ENCODE measurements around the gene RASSF8. TPM values are rescaled to one million over a fixed set of nuclear protein-coding genes. Genes with fewer than 3 reads are reported as not detected.

RASSF8 gene
- total RNA-seq, 1 experiment from 2014 or later = 41.7 TPM

GRCh38 chr12:26125400-26126339 lies 167.2 kb downstream of the RASSF8 start:
- DNase-seq (ENCODE audit: low read depth) = peak; percentile 83

- peak; percentile 85 for DNase-seq (ENCODE audit: low read depth)
Observed at GRCh38 chr12:26126340-26127284, 168.1 kb downstream of the RASSF8 start.

- no peak for DNase-seq (ENCODE audit: low read depth)
Observed at GRCh38 chr12:26127404-26127803, 168.9 kb downstream of the RASSF8 start.

GRCh38 chr12:26128168-26128567 lies 169.7 kb downstream of the RASSF8 start:
- peak; percentile 50 for DNase-seq (ENCODE audit: low read depth)

Other genes starting within 250 kb of the RASSF8 start
- gene BHLHE41, start 166.4 kb downstream of the RASSF8 start, total RNA-seq (2014; rRNA removed; shearing (Covaris generic)) = 7.8 and 9.1 TPM in 2 replicates
- 13.2 and 14.0 TPM in 2 replicates for gene SSPN, start 236.9 kb downstream of the RASSF8 start, total RNA-seq (2014; rRNA removed; shearing (Covaris generic))

Measured in RPMI7951 (cell line).